Activated CD8-positive, alpha-beta memory T cell treated with anti-CD3 and anti-CD28 coated beads, Interleukin-2, amount 10 ng/mL, durations not matched to agents 7 days and 5 days (primary cell): Measurements from ENCODE around the gene SSBP4. TPM values are rescaled to one million over a fixed set of nuclear protein-coding genes. Genes with fewer than 3 reads are reported as not detected.
A peak's percentile ranks its signal among the peaks of the same experiment; 100 is the strongest.

Experiments used
- ATAC-seq: fragments of 150-1000 bp; cut with Tn5 transposase; one replicate; pipeline ENCODE4 v1.10.0; 2021; ENCODE audit warnings: moderate library complexity
- CTCF ChIA-PET: fragments of 350-600 bp; sonication (Branson Sonifier 250); formaldehyde crosslinking; loops from one replicate; lab custom pipeline; 2021; ENCODE audit warnings: antibody characterized with exemption; lab: Charles Lee
- DNase-seq: peaks from one replicate; pipeline ENCODE4 v3.0.0-alpha.2; 2020
- H3K27ac Mint-ChIP-seq: one replicate; pipeline ENCODE4 v1.8.0; 2021; ENCODE audit warnings: mild to moderate bottlenecking, mixed read lengths
- H3K27me3 Mint-ChIP-seq: one replicate; pipeline ENCODE4 v1.8.0; 2021; ENCODE audit warnings: mixed read lengths
- H3K36me3 Mint-ChIP-seq: one replicate; pipeline ENCODE4 v1.8.0; 2021; ENCODE audit warnings: mild to moderate bottlenecking, mixed read lengths
- H3K4me1 Mint-ChIP-seq: one replicate; pipeline ENCODE4 v1.8.0; 2021; ENCODE audit warnings: mixed read lengths
- H3K4me3 Mint-ChIP-seq: one replicate; pipeline ENCODE4 v1.8.0; 2021; ENCODE audit warnings: mild to moderate bottlenecking, moderate library complexity, mixed read lengths
- H3K9me3 Mint-ChIP-seq: one replicate; pipeline ENCODE4 v1.8.0; 2022; ENCODE audit warnings: low read depth, mixed read lengths
- total RNA-seq, 2 experiments: library from RNA; stranded (reverse); gene quantifications; one replicate each; pipeline ENCODE4 v1.2.3, GENCODE V29; 2021

SSBP4 gene
- total RNA-seq, 2 experiments from 2014 or later, result 197 to 247 TPM

- Mint-ChIP-seq H3K27me3 (no peaks in the 10 kb centered on the region), H3K4me1 (peaks cover 32% of the 10 kb centered on the region), H3K9me3 (no peaks in the 10 kb centered on the region), H3K36me3 (peaks cover 2% of the 10 kb centered on the region), H3K4me3 (no peak overlapping the region), H3K27ac (no peak overlapping the region)
- no peak for DNase-seq
- CTCF ChIA-PET, result interaction anchor here (1.1 to 1.7 kb wide), 4 partner anchors 12 to 46 kb away, joined by 3 to 5 read pairs (median 4); partner anchors contain the start of gene SSBP4
- ATAC-seq, result no peak
Measured at GRCh38 chr19:18433735-18434398, 14.7 kb downstream of the SSBP4 start.

GRCh38 chr19:18434411-18435175 lies 15.4 kb downstream of the SSBP4 start:
- H3K27ac Mint-ChIP-seq, result no peak overlapping the region
- H3K9me3 Mint-ChIP-seq, result no peaks in the 10 kb centered on the region
- H3K4me3 Mint-ChIP-seq, result no peak overlapping the region
- peaks cover 35% of the 10 kb centered on the region for H3K4me1 Mint-ChIP-seq
- CTCF ChIA-PET, result interaction anchor here (1.1 to 1.7 kb wide), 4 partner anchors 13 to 47 kb away, joined by 3 to 5 read pairs (median 4); partner anchors contain the start of gene SSBP4
- H3K36me3 Mint-ChIP-seq, result peaks cover 2% of the 10 kb centered on the region
- DNase-seq, result peak; percentile 44
- H3K27me3 Mint-ChIP-seq, result no peaks in the 10 kb centered on the region
- no peak for ATAC-seq

- CTCF ChIA-PET, result interaction anchor here (0.7 to 2.6 kb wide), 4 partner anchors 15 to 154 kb away, joined by 3 to 10 read pairs (median 3); partner anchors contain the start of gene SSBP4
- no peak overlapping the region for H3K27ac Mint-ChIP-seq
- peaks cover 30% of the 10 kb centered on the region for H3K4me1 Mint-ChIP-seq
- DNase-seq, result no peak
- H3K9me3 Mint-ChIP-seq, result no peaks in the 10 kb centered on the region
- H3K27me3 Mint-ChIP-seq, result no peaks in the 10 kb centered on the region
- no peak overlapping the region for H3K4me3 Mint-ChIP-seq
- ATAC-seq, result no peak
- peaks cover 2% of the 10 kb centered on the region for H3K36me3 Mint-ChIP-seq
Measured at GRCh38 chr19:18435178-18435841, 16.1 kb downstream of the SSBP4 start.

- Mint-ChIP-seq H3K9me3 (no peaks in the 10 kb centered on the region), H3K27me3 (no peaks in the 10 kb centered on the region), H3K4me1 (peaks cover 25% of the 10 kb centered on the region), H3K4me3 (peak overlapping the region; percentile 64), H3K36me3 (peaks cover 2% of the 10 kb centered on the region), H3K27ac (peak overlapping the region; percentile 61)
- DNase-seq, result no peak
- ATAC-seq, result no peak
- CTCF ChIA-PET, result interaction anchor here (0.7 to 2.6 kb wide), 3 partner anchors 15 to 153 kb away, joined by 3 to 10 read pairs (median 3); no protein-coding TSS in a partner anchor
Measured at GRCh38 chr19:18435842-18436670, 16.9 kb downstream of the SSBP4 start.

DNA sequence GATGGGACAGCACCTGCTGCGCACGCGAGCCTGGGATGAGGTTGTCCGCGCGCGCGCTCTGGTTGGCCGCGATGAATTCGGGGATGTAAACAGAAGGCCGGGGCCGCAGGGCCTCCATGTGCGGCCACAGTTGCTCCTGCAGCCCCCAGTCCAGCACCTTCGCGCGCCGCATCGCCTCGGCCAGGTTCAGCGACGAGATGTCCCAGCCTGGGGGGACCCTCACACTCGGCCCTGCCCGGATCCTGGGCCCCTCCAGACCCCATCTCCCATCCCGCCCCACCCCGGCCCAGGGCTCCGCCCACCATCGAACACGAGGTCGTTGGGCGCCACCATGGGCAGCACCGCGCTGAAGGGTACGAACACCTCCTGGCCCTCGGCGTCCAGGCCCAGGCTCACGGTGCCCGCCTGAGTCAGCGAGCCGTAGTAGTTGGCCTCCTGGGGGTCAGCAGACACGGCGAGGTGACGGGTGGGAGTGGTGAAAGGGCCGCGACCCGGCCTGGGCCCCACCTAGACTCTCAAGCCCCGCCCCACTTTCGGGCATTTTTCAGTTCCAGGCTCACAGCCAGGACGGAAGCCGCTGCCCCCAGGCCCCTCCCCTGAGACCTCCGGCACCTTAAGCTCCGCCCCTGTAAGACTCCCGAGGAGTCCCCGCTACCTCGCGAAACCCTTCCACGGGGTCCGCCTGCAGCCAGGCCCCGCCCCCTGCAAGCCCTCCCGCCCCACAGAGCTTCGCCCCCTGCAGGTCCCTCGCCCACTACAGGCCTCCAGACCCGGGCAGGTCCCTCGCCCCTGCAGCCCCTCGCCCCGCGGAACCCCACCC lies 17.7 kb downstream of the SSBP4 start:
- Mint-ChIP-seq H3K36me3 (peaks cover 2% of the 10 kb centered on the region), H3K27ac (peak overlapping the region; percentile 61), H3K27me3 (no peaks in the 10 kb centered on the region), H3K4me1 (peaks cover 24% of the 10 kb centered on the region), H3K4me3 (peak overlapping the region; percentile 64), H3K9me3 (no peaks in the 10 kb centered on the region)
- peak; percentile 92 for DNase-seq
- CTCF ChIA-PET, result interaction anchor here (0.9 to 2.6 kb wide), 2 partner anchors 14 to 25 kb away, joined by 3 to 10 read pairs; no protein-coding TSS in a partner anchor
- ATAC-seq, result peak; percentile 79

GRCh38 chr19:18437491-18438330 lies 18.5 kb downstream of the SSBP4 start, which contains the start of gene ISYNA1:
TSS of gene ISYNA1 (minus strand) at chr19:18438133. CDS start at chr19:18437979, 154 bp downstream.
- Mint-ChIP-seq H3K4me1 (peaks cover 25% of the 10 kb centered on the region), H3K27ac (no peak within 1 kb of the TSS), H3K36me3 (peaks cover 5% of the 10 kb centered on the region), H3K4me3 (peak within 1 kb of the TSS; percentile 64), H3K9me3 (peaks cover 3% of the 10 kb centered on the region), H3K27me3 (no peaks in the 10 kb centered on the region)
- CTCF ChIA-PET, result interaction anchor here (1.7 to 3.7 kb wide), 3 partner anchors 10 to 13 kb away, joined by 9 to 15 read pairs (median 10); no protein-coding TSS in a partner anchor
- peak; percentile 20 for ATAC-seq
- peak; percentile 72 for DNase-seq

GRCh38 chr19:18438331-18439024 lies 19.3 kb downstream of the SSBP4 start:
- no peaks in the 10 kb centered on the region for H3K27me3 Mint-ChIP-seq
- no peak overlapping the region for H3K27ac Mint-ChIP-seq
- DNase-seq (peak; percentile 44), ATAC-seq (no peak)
- CTCF ChIA-PET, result interaction anchor here (0.9 to 3.7 kb wide), 5 partner anchors 11 to 48 kb away, joined by 3 to 15 read pairs (median 3); no protein-coding TSS in a partner anchor
- H3K9me3 Mint-ChIP-seq, result peaks cover 3% of the 10 kb centered on the region
- peaks cover 24% of the 10 kb centered on the region for H3K4me1 Mint-ChIP-seq
- no peak overlapping the region for H3K4me3 Mint-ChIP-seq
- H3K36me3 Mint-ChIP-seq, result peaks cover 9% of the 10 kb centered on the region

DNA sequence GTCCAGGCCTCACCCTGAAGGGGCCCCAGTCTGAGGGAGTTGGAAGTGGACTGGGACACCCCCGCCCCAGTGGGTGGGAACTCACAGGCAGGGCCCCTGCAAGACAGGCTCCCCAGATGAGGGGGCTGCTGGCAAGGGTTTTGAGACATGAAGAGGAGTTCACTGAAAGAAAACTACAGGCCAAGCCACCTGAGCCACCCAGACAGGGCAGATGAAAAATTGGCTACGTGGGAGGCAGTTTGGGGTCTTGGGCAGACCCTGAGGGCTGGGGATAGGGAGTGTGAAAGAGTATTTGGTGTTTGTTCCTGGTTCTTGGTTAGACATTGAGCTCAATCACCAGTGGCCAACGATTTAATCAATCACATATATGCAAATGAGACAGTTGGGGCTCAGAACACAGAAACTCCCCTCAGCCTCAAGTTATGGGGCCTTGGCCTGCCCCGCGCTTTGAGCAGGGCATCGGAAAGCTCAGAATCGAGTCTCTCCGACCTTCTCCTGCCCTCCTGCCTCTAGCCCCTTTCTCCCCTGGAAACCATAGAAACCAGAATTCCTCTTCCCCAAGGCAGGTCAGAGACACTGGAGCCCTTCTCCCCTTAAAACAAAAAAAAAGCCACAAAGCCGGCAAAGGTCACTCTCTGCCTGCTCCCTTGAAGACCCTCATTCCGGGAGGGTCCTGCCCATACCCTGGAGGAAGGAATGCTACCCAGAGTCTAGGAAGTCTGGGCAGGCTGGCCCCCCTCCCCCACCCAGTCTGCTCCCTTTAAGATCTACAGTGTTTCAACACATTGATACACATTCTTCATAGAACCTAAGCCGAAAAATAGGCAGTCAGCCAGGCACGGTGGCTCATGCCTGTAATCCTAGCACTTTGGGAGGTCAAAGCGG lies 20.1 kb downstream of the SSBP4 start:
- peaks cover 22% of the 10 kb centered on the region for H3K4me1 Mint-ChIP-seq
- H3K27ac Mint-ChIP-seq, result no peak overlapping the region
- DNase-seq, result peak; percentile 46
- CTCF ChIA-PET, result interaction anchor here (0.9 to 3.7 kb wide), 8 partner anchors 8 to 48 kb away, joined by 3 to 15 read pairs (median 5); no protein-coding TSS in a partner anchor
- H3K4me3 Mint-ChIP-seq, result no peak overlapping the region
- H3K9me3 Mint-ChIP-seq, result peaks cover 3% of the 10 kb centered on the region
- no peak for ATAC-seq
- H3K27me3 Mint-ChIP-seq, result no peaks in the 10 kb centered on the region
- peaks cover 15% of the 10 kb centered on the region for H3K36me3 Mint-ChIP-seq

DNA sequence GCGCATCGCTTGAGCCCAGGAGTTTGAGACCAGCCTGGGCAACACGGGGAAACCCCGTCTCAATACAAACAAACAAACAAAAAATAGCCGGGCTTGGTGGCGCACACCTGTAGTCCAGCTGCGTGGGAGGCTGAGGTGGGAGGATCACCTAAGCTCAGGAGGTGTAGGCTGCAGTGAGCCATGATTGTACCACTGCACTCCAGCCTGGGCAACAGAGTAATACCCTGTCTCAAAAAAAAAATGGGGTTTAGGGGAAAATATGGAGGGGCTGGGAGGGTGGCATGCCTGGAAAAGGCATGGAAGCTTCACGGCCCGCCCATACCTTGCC lies 20.7 kb downstream of the SSBP4 start:
- no peak for ATAC-seq
- Mint-ChIP-seq H3K36me3 (peaks cover 15% of the 10 kb centered on the region), H3K4me3 (no peak overlapping the region), H3K27ac (no peak overlapping the region), H3K4me1 (peaks cover 21% of the 10 kb centered on the region), H3K9me3 (peaks cover 3% of the 10 kb centered on the region), H3K27me3 (no peaks in the 10 kb centered on the region)
- DNase-seq, result no peak
- CTCF ChIA-PET, result interaction anchor here (1.1 to 3.7 kb wide), 6 partner anchors 8 to 49 kb away, joined by 3 to 15 read pairs (median 5); no protein-coding TSS in a partner anchor

DNA sequence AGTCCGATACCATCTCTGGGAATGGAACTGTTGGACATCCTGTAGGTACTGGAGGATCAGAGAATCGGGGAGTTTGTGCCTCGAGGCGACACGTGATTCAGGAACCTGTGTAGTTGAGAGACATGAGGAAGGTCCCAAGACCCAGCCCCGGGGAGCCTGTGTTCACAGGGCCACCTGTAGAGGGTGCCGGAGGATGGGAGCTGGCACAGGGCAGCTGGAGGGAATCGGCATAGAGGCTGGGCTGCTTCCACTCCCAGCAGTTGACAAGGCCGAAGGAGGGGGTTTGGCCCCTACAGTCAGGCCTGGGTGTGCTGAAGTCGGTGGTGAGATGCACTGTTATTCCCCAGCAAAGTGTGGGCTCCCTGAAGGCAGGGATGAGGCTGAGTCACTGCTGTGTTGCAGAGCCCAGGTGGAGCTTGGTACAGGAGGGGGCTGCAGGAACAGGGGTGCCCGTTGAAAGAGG lies 21.2 kb downstream of the SSBP4 start:
- no peak overlapping the region for H3K4me3 Mint-ChIP-seq
- H3K4me1 Mint-ChIP-seq, result peaks cover 21% of the 10 kb centered on the region
- ATAC-seq, result no peak
- H3K27ac Mint-ChIP-seq, result peak overlapping the region; percentile 32
- CTCF ChIA-PET, result interaction anchor here (0.7 to 3.7 kb wide), 10 partner anchors 9 to 149 kb away, joined by 3 to 15 read pairs (median 4); partner anchors contain the start of genes REX1BD and SSBP4
- H3K27me3 Mint-ChIP-seq, result no peaks in the 10 kb centered on the region
- peak; percentile 66 for DNase-seq
- H3K9me3 Mint-ChIP-seq, result peaks cover 3% of the 10 kb centered on the region
- H3K36me3 Mint-ChIP-seq, result peaks cover 15% of the 10 kb centered on the region
